ENCODE data around the gene RRM1.
A peak's percentile ranks its signal among the peaks of the same experiment; 100 is the strongest.
"Not testable (repeated sequence)": the region's sequence is repeated elsewhere in the genome, so short reads cannot be mapped to it uniquely, and the experiment has no call there.

The RRM1 gene

GRCh38 chr11:4146070-4146771, 51.6 kb downstream of the RRM1 start:
- DNase-seq = no peak

- no peak for DNase-seq
These were observed 52.1 kb downstream of the RRM1 start for GRCh38 chr11:4146772-4147098.

GRCh38 chr11:4154503-4154902, 59.9 kb downstream of the RRM1 start:
- DNase-seq = no peak

DNA sequence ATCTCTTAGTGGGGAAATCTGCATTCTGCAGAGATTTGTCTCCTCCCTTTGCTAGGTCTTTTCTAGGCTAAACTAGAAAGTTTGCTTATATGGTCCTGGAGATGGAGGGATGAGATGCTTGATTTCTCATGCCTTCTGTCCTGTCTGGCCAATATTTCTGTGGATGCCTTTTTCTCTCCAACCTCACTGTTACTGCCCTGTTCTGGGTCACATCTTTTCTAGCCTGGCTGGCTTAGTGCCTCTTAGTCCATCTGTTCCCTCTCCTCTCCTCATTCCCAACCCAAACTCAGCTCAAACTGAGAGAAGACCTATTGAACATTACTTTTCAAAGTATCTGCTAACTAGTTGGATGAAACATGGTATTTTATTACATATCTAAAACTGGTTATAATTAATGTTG, 62.0 kb downstream of the RRM1 start:
- no peak for DNase-seq

GRCh38 chr11:4158818-4159217, 64.2 kb downstream of the RRM1 start:
- not testable (repeated sequence) for DNase-seq

GRCh38 chr11:4161305-4161704, 66.7 kb downstream of the RRM1 start:
- DNase-seq = no peak

GRCh38 chr11:4164884-4165590, 70.4 kb downstream of the RRM1 start:
- DNase-seq = no peak

GRCh38 chr11:4167292-4167691, 72.7 kb downstream of the RRM1 start:
- no peak for DNase-seq

DNA sequence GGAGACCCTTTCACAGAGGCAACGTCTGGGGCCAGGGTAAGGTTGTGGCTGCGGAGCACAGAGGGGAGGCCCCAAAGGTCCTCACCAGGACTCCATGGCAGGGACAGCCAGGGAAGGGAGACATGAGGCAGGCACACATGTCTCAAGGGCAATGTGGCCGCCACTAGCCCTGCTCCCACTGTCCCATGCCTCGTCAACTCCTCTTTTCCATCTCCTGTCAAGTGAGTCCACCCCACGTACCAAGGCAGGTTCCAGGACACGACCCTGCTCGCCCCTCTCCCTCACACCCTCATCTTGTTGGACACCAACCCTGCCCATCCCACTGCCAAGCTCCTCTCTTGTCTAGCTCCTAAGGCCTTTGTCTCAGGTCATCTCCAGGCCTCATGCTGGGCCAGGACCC, 73.2 kb downstream of the RRM1 start:
- DNase-seq = no peak

DNA sequence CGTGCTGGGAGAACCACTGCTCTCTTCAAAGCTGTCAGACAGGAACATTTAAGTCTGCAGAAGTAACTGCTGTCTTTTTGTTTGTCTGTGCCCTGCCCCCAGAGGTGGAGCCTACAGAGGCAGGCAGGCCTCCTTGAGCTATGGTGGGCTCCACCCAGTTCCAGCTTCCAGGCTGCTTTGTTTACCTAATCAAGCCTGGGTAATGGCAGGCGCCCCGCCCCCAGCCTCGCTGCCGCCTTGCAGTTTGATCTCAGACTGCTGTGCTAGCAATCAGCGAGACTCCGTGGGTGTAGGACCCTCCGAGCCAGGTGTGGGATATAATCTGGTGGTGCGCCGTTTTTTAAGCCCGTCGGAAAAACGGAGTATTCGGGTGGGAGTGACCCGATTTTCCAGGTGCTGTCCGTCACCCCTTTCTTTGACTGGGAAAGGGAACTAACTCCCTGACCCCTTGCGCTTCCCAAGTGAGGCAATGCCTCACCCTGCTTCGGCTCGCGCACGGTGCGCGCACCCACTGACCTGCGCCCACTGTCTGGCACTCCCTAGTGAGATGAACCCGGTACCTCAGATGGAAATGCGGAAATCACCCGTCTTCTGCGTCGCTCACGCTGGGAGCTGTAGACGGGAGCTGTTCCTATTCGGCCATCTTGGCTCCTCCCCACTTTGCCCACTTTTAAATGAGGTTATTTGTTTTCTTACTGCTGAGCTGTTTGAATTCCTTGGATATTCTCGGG, 81.2 kb downstream of the RRM1 start:
- DNase-seq = not testable (repeated sequence)

DNA sequence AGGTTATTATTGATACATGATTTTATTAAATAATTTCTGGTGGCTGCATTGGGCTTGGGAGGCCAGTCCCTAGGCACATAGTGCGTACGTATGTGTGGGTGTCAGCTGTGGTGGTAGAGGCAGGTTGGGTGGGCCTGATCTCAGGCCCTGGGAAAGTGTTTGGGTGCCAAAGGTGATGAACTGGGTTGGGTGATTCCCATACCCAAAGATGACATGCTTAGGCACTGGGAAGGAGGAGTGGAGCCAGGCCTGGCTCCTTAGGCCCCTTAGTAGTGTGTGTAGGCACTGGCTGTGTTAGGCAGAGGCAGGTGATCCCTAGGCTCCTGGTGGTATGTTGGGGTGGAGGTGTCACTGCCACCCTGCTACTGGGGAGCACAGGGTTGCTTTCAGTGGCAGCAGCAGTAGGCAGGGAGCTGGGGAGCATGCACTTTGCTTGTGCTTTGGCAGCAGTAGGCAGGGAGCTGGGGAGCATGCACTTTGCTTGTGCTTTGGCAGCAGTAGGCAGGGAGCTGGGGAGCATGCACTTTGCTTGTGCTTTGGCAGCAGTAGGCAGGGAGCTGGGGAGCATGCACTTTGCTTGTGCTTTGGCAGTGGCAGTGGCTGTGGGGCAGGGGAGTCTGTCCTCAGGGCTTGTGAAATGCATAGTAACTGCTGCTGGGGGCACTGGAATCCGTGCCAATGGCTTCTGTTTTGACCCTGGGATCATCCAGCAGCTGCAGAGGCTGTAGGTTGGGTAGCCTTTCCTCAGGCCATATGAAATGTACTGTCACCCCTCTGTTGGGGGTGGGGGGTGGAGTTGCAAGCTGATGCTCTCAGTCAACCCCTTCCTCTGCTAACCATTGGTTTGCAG, 84.4 kb downstream of the RRM1 start:
- no peak for DNase-seq

DNA sequence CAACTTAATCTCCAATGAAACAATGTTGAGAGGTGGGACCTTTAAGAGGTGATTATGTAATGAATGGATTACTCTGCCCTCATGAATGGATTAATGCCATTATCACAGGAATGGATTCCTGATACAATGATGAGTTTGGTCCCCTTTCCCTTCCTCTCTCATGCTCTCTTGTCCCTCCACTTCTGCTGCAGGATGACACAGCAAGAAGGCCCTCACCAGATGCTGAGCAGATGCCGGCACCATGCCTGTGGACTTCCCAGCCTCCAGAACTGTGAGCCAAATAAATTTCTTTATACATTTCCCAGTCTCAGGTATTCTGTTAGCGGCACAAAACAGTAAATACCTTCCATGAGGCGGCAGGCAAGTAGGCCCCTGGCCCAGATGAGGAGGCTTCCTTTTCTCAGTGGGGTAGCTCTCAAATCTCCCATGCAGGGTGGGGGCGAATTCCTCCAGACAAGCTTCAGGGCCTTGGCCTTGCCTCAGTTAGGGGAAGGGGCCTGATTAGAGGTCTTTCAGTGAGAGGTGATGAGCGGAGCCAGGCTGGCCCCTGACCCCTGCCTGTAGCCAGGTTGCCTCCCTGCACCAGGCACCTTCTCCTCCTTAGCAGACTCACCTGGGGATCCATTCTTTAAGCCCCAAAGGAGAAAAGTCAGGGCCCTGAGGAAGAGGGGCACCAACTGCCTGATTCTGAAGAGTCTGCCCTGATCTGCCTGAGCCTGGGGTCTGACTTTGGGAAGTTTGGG, 86.0 kb downstream of the RRM1 start:
- no peak for DNase-seq

DNA sequence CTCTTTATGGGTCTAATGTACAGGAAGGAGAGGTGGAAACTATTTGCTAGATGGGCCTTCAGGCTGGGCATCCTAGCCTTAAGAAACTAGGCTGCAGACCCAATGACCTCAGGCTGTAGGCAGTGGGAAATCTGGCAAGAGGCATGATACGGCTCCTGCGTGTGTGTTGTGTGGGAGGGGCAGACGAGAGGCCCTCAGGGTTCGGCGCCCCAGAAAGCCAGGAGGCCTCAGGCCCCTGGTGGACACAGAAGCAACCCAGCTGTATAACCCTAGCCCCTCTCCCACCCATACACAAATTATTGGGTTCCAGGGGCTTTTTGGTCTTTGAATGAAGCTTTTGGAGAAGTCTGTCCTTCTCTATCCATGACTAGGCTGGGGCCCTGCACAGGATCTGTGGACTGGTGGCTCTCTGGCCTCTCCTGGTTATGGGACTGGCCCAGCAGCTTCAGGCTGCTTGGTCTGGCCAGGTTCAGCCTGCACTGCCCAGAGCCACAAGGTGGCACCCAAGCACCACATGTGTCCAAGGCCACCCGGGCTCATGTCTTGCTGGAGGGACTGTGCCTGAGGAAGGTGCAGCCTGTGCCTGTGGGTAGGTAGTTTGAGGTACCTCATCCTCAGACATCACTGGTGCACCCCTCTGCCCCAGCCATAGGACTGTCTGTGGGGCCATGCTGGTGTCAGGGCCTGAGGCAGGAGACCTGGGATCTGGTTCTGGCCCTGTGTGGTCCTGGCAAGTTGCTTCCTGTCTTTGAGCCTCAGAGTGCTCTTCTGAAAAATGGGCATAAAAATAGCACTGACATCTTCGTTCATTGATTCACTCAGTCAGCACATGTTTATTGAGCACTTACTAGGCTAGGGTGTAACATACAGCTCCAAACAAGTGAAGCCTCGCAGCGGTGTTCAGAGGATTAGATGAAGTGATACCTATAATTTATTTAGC, 87.5 kb downstream of the RRM1 start:
- no peak for DNase-seq

GRCh38 chr11:4183410-4184057, 88.9 kb downstream of the RRM1 start:
- DNase-seq = no peak

- no peak for DNase-seq
These were observed 89.7 kb downstream of the RRM1 start for GRCh38 chr11:4184163-4184916.

GRCh38 chr11:4185561-4185960, 91.0 kb downstream of the RRM1 start:
- no peak for DNase-seq

DNA sequence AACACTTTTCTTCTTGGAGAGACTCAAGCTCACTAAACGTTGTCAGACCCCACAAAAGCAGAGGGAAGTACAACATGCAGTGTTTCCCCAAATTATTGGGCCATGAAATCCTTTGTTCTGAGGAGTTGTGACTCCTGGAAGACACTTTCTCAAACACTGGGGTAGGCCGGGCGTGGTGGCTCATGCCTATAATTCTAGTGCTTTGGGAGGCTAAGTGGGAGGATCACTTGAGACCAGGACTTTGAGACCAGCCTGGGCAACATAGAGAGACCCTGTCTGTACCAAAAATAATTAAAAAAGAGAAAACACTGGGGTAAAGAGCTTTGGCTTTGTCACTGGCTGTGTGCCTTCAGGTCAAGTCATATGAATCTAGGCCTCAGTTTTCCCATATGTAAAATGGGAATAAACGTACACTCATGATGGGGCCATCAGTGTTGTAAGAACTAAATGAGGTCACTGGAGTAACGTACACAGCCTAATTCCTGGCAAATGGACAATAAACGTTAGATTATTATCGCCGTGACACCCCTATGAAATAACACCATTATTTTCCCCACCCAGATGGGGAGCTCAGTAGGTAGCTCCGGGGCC, 92.0 kb downstream of the RRM1 start:
- no peak for DNase-seq

GRCh38 chr11:4187055-4187988, 92.7 kb downstream of the RRM1 start:
- peak; percentile 67 to 90 (median 76) for DNase-seq
